Measurements from ENCODE around the gene ZNF536.

The ZNF536 gene

DNA sequence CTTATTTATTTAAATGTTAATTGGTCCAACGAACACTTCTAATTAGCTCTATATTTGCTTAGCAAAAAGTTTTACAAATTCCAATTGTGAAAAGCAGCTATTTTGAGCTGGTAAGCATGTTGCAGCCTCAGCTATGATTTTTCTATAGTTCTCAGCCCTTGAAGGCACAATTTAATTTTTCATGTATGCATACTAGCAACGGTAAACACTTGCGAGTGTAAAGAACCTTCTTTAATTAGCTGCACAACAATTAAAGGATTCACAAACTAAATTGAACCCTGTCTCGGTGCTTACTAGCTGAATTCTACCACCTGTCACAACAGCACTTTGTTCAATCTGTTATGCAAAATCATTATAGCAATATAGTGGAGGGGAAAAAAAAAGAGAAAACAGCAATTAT lies 29.8 kb downstream of the ZNF536 start:
- no peaks in the 10 kb centered on the region for H3K27me3 ChIP-seq (ENCODE audit: insufficient read depth, poor library complexity, severe bottlenecking)
- no peak overlapping the region for H3K4me3 ChIP-seq (replicated peaks; ENCODE audit: insufficient read depth, low read length)
- no peak overlapping the region for H3K27ac ChIP-seq (replicated peaks)
- TF ChIP-seq, protein P1, sequence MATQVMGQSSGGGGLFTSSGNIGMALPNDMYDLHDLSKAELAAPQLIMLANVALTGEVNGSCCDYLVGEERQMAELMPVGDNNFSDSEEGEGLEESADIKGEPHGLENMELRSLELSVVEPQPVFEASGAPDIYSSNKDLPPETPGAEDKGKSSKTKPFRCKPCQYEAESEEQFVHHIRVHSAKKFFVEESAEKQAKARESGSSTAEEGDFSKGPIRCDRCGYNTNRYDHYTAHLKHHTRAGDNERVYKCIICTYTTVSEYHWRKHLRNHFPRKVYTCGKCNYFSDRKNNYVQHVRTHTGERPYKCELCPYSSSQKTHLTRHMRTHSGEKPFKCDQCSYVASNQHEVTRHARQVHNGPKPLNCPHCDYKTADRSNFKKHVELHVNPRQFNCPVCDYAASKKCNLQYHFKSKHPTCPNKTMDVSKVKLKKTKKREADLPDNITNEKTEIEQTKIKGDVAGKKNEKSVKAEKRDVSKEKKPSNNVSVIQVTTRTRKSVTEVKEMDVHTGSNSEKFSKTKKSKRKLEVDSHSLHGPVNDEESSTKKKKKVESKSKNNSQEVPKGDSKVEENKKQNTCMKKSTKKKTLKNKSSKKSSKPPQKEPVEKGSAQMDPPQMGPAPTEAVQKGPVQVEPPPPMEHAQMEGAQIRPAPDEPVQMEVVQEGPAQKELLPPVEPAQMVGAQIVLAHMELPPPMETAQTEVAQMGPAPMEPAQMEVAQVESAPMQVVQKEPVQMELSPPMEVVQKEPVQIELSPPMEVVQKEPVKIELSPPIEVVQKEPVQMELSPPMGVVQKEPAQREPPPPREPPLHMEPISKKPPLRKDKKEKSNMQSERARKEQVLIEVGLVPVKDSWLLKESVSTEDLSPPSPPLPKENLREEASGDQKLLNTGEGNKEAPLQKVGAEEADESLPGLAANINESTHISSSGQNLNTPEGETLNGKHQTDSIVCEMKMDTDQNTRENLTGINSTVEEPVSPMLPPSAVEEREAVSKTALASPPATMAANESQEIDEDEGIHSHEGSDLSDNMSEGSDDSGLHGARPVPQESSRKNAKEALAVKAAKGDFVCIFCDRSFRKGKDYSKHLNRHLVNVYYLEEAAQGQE (IDR thresholded peaks at IDR 0.05; ENCODE audit: insufficient replicate concordance, low read depth): no peak
- TF ChIP-seq SPI1 (IDR thresholded peaks at IDR 0.05; ENCODE audit: borderline replicate concordance, low read depth): no peak
- no peak for DNase-seq (ENCODE audit: low read depth in 1 of 2, low spot score in 1 of 2)

- no peaks in the 10 kb centered on the region for H3K27me3 ChIP-seq (ENCODE audit: insufficient read depth, poor library complexity, severe bottlenecking)
- TF ChIP-seq, protein P1 (IDR thresholded peaks at IDR 0.05; ENCODE audit: insufficient replicate concordance, low read depth): no peak
- TF ChIP-seq POLR2AphosphoS5 (IDR thresholded peaks at IDR 0.05; ENCODE audit: low read depth) (no peak), CTCF (IDR thresholded peaks at IDR 0.05; ENCODE audit: insufficient read depth, low read length) (no peak)
- no peak overlapping the region for H3K27ac ChIP-seq (replicated peaks)
- DNase-seq (ENCODE audit: low read depth in 1 of 2, low spot score in 1 of 2): no peak
- no peak overlapping the region for H3K4me3 ChIP-seq (replicated peaks; ENCODE audit: insufficient read depth, low read length)
These were observed 30.4 kb downstream of the ZNF536 start for GRCh38 chr19:30402436-30403202.

DNA sequence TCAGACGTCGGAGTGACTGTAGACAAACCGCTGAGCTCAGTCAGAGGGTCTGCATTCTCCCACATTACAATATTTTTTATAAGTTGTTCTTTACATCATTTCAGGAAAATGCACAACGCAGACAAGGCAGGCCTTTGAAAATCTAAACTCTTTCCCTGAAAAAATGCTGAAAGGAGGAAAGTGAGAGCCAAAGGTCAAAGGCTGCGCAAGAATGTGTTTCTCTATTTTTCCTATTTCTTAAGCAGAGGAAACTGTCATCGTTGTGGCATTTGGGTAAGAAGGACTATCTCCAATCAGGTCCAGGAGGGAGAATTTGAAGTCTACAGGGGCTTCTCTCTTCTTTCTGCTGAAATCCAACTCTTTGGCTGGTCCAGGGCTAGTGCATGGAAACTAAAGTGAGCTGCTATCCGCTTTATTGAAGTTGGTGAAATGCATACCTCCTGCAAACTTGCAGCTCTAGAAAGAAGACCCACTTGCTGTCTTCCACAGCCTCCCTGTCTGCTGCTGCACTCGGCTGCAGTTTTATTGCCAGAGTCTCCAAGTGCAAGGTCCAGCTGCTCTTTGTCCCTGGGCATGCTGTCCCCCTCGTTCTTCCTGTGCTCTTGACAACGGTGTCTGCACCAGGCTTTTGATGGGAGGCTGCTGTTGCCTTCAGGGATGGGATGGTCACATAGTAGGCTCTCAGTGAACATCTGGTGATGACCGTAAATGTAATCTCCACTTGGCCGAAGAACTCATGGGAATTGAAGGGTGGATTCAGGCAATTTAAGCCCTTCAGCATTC lies 31.2 kb downstream of the ZNF536 start:
- TF ChIP-seq POLR2AphosphoS5 (IDR thresholded peaks at IDR 0.05; ENCODE audit: low read depth) (no peak), GABPA (IDR thresholded peaks at IDR 0.05; ENCODE audit: low read depth) (no peak), CTCF (IDR thresholded peaks at IDR 0.05; ENCODE audit: insufficient read depth, low read length) (no peak), SPI1 (IDR thresholded peaks at IDR 0.05; ENCODE audit: borderline replicate concordance, low read depth) (no peak)
- TF ChIP-seq, protein P1 (IDR thresholded peaks at IDR 0.05; ENCODE audit: insufficient replicate concordance, low read depth): no peak
- Histone ChIP-seq H3K27me3 (ENCODE audit: insufficient read depth, poor library complexity, severe bottlenecking) (no peaks in the 10 kb centered on the region), H3K4me3 (replicated peaks; ENCODE audit: insufficient read depth, low read length) (no peak overlapping the region), H3K27ac (replicated peaks) (no peak overlapping the region)
- no peak for DNase-seq (ENCODE audit: low read depth in 1 of 2, low spot score in 1 of 2)

Data from HL-60 (cell line).